Measurements from ENCODE around the gene COL18A1. TPM values are rescaled to one million over a fixed set of nuclear protein-coding genes. Genes with fewer than 3 reads are reported as not detected.
A peak's percentile ranks its signal among the peaks of the same experiment; 100 is the strongest.

COL18A1 gene
- total RNA-seq, 1 donor: 33.7 TPM

GRCh38 chr21:45458281-45459170, 53.6 kb downstream of the COL18A1 start:
- no peak for DNase-seq (ENCODE audit: low read depth)
- H3K4me3 ChIP-seq (ENCODE audit: low read depth, low read length): no peak overlapping the region
- TF ChIP-seq CTCF (IDR thresholded peaks at IDR 0.05; ENCODE audit: insufficient read depth, low read depth, low read length): no peak

GRCh38 chr21:45459171-45460010, 54.4 kb downstream of the COL18A1 start:
- no peak for DNase-seq (ENCODE audit: low read depth)

GRCh38 chr21:45460011-45460565, 55.1 kb downstream of the COL18A1 start:
- no peak for DNase-seq (ENCODE audit: low read depth)
- H3K4me3 ChIP-seq (ENCODE audit: low read depth, low read length): no peak overlapping the region
- no peak for TF ChIP-seq CTCF (IDR thresholded peaks at IDR 0.05; ENCODE audit: insufficient read depth, low read depth, low read length)

More at GRCh38 chr21:45459171-45460010, 54.4 kb downstream of the COL18A1 start:
- H3K4me3 ChIP-seq (ENCODE audit: low read depth, low read length): no peak overlapping the region
- TF ChIP-seq CTCF (IDR thresholded peaks at IDR 0.05; ENCODE audit: insufficient read depth, low read depth, low read length): no peak

GRCh38 chr21:45460611-45461368, 55.8 kb downstream of the COL18A1 start:
- peak; percentile 93 for DNase-seq (ENCODE audit: low read depth)
- TF ChIP-seq CTCF (IDR thresholded peaks at IDR 0.05; ENCODE audit: insufficient read depth, low read depth, low read length): no peak
- H3K4me3 ChIP-seq (ENCODE audit: low read depth, low read length): no peak overlapping the region

- no peak for DNase-seq (ENCODE audit: low read depth)
- H3K4me3 ChIP-seq (ENCODE audit: low read depth, low read length): no peak overlapping the region
- TF ChIP-seq CTCF (IDR thresholded peaks at IDR 0.05; ENCODE audit: insufficient read depth, low read depth, low read length): no peak
Observed at GRCh38 chr21:45461369-45461750, 56.4 kb downstream of the COL18A1 start.

- no peak for TF ChIP-seq CTCF (IDR thresholded peaks at IDR 0.05; ENCODE audit: insufficient read depth, low read depth, low read length)
- DNase-seq (ENCODE audit: low read depth): no peak
- H3K4me3 ChIP-seq (ENCODE audit: low read depth, low read length): no peak overlapping the region
Observed at GRCh38 chr21:45461806-45462341, 56.9 kb downstream of the COL18A1 start.
